HEK293 (cell line): ENCODE measurements around the gene IWS1.

Experiments
- CTCF ChIA-PET: fragments of 350-600 bp; formaldehyde crosslinking; extraction: SDS; loops from one replicate; lab custom pipeline; 2021; ENCODE audit warnings: antibody characterized with exemption; lab: Yijun Ruan, JAX
- POLR2A ChIA-PET: fragments of 300-600 bp; formaldehyde crosslinking; extraction: SDS; loops from one replicate; lab custom pipeline; 2020; ENCODE audit warnings: antibody characterized with exemption, inconsistent platforms; lab: Yijun Ruan, JAX
- H3K27ac ChIP-seq: fragments of 200-500 bp; sonication (Bioruptor generic); 2 replicates; pipeline ENCODE4 v1.5.1; 2014; ENCODE audit warnings: low read depth, low read length, control low read depth, inconsistent platforms; ENCODE audit errors: extremely low read depth
- H3K36me3 ChIP-seq, 2 experiments: fragments of 200-500 bp in 1 of 2; sonication (Bioruptor generic) in 1 of 2; 1 replicate in 1 of 2; 2 replicates in 1 of 2; pipeline ENCODE4 v1.5.1; 2014 to 2017; ENCODE audit warnings: inconsistent platforms in 2 of 2, low read length in 2 of 2; ENCODE audit not compliant: control insufficient read depth in 2 of 2, insufficient read depth in 1 of 2
- H3K4me1 ChIP-seq: fragments of 200-500 bp; sonication (Bioruptor generic); 2 replicates; pipeline ENCODE4 v1.5.1; 2014; ENCODE audit warnings: mild to moderate bottlenecking, low read length, inconsistent platforms; ENCODE audit not compliant: control insufficient read depth, insufficient read depth
- H3K4me3 ChIP-seq: 2 replicates; pipeline ENCODE4 v1.5.1; 2011; ENCODE audit warnings: low read depth, mild to moderate bottlenecking, control low read depth, low read length, moderate library complexity
- H3K9me3 ChIP-seq: fragments of 200-500 bp; sonication (Bioruptor generic); 2 replicates; pipeline ENCODE4 v1.5.1; 2014; ENCODE audit warnings: low read depth, low read length, inconsistent platforms; ENCODE audit not compliant: control insufficient read depth, insufficient read depth
- GFI1B ChIP-seq: fragments of 450-650 bp; formaldehyde crosslinking; IDR thresholded peaks from 2 replicates; pipeline ENCODE4 v1.5.1; 2016; ENCODE audit warnings: missing biosample characterization, missing genetic modification characterization
- KLF10 ChIP-seq: fragments of 450-650 bp; IDR thresholded peaks from 2 replicates; pipeline ENCODE4 v1.5.1; 2018; ENCODE audit warnings: missing biosample characterization, mild to moderate bottlenecking, missing genetic modification characterization
- PRDM4 ChIP-seq: fragments of 450-650 bp; formaldehyde crosslinking; IDR thresholded peaks from 2 replicates; pipeline ENCODE4 v1.5.1; 2017; ENCODE audit warnings: missing biosample characterization, missing genetic modification characterization
- ZBTB8A ChIP-seq: fragments of 450-650 bp; formaldehyde crosslinking; IDR thresholded peaks from 2 replicates; pipeline ENCODE4 v1.5.1; 2016; ENCODE audit warnings: missing biosample characterization, missing genetic modification characterization
- ZFHX2 ChIP-seq: fragments of 450-650 bp; formaldehyde crosslinking; conservative IDR thresholded peaks from 2 replicates; pipeline ENCODE4 v1.5.1; 2016; ENCODE audit warnings: missing biosample characterization, missing genetic modification characterization
- ZNF112 ChIP-seq: fragments of 450-650 bp; formaldehyde crosslinking; IDR thresholded peaks from 2 replicates; pipeline ENCODE4 v1.5.0; 2017; ENCODE audit warnings: missing biosample characterization, missing genetic modification characterization
- ZNF391 ChIP-seq: fragments of 450-650 bp; formaldehyde crosslinking; IDR thresholded peaks from 2 replicates; pipeline ENCODE4 v1.5.1; 2016; ENCODE audit warnings: low read depth, missing biosample characterization, missing genetic modification characterization, borderline replicate concordance
- ZNF501 ChIP-seq: fragments of 450-650 bp; formaldehyde crosslinking; IDR thresholded peaks from 2 replicates; pipeline ENCODE4 v1.5.1; 2016; ENCODE audit warnings: missing biosample characterization, missing genetic modification characterization
- ZNF518A ChIP-seq: fragments of 450-650 bp; formaldehyde crosslinking; conservative IDR thresholded peaks from 2 replicates; pipeline ENCODE4 v1.5.1; 2016; ENCODE audit warnings: low read depth, missing biosample characterization, missing genetic modification characterization
- ZNF792 ChIP-seq: fragments of 450-650 bp; formaldehyde crosslinking; IDR thresholded peaks from 2 replicates; pipeline ENCODE4 v1.5.1; 2016; ENCODE audit warnings: missing biosample characterization, missing genetic modification characterization
- TF ChIP-seq, protein P1 (sequence below): fragments of 450-650 bp; formaldehyde crosslinking; IDR thresholded peaks from 2 replicates; pipeline ENCODE4 v1.5.1; 2016; ENCODE audit warnings: missing biosample characterization, missing genetic modification characterization
- TF ChIP-seq, protein P2 (sequence below): fragments of 450-650 bp; formaldehyde crosslinking; IDR thresholded peaks from 2 replicates; pipeline ENCODE4 v1.5.1; 2016; ENCODE audit warnings: missing biosample characterization, missing genetic modification characterization

Gene IWS1

DNA sequence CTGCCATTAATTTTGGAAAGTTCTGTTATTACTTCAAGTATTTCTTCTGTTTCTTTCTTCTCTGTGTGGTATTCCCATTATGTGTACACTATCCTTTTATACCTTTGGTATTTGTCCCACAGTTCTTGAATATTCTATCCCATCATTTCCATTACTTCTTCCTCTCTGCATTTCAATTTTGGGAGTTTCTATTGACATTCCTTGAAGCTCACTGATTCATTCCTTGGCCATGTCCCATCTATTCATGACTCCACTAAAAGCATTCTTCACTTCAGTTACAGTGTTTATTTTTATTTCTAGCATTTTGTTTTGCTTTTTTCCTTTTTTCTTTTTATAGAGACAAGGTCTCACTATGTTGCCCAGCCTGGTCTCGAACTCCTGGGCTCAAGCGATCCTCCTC, 77.8 kb downstream of the IWS1 start:
- Histone ChIP-seq H3K4me3 (no peak overlapping the region), H3K9me3 (no peaks in the 10 kb centered on the region), H3K4me1 (no peaks in the 10 kb centered on the region), H3K27ac (no peak overlapping the region), H3K36me3 (no peaks in the 10 kb centered on the region)
- ChIA-PET CTCF (no interaction called here), POLR2A (no interaction called here)
- TF ChIP-seq ZNF792 (tag by site-specific recombination): no peak
- TF ChIP-seq PRDM4 (tag by site-specific recombination): no peak
- TF ChIP-seq ZNF501 (tag by site-specific recombination): no peak
- TF ChIP-seq, protein P1, sequence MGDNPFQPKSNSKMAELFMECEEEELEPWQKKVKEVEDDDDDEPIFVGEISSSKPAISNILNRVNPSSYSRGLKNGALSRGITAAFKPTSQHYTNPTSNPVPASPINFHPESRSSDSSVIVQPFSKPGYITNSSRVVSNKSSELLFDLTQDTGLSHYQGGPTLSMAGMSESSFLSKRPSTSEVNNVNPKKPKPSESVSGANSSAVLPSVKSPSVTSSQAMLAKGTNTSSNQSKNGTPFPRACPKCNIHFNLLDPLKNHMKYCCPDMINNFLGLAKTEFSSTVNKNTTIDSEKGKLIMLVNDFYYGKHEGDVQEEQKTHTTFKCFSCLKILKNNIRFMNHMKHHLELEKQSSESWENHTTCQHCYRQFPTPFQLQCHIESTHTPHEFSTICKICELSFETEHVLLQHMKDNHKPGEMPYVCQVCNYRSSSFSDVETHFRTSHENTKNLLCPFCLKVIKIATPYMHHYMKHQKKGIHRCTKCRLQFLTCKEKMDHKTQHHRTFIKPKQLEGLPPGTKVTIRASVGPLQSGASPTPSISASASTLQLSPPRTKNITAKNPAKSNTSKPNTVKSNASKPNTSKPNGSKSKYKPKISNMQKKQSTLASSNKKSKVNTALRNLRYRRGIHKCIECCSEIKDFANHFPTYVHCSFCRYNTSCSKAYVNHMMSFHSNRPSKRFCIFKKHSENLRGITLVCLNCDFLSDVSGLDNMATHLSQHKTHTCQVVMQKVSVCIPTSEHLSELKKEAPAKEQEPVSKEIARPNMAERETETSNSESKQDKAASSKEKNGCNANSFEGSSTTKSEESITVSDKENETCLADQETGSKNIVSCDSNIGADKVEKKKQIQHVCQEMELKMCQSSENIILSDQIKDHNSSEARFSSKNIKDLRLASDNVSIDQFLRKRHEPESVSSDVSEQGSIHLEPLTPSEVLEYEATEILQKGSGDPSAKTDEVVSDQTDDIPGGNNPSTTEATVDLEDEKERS: no peak
- no peak for TF ChIP-seq ZNF518A (tag by site-specific recombination)
- TF ChIP-seq, protein P2, sequence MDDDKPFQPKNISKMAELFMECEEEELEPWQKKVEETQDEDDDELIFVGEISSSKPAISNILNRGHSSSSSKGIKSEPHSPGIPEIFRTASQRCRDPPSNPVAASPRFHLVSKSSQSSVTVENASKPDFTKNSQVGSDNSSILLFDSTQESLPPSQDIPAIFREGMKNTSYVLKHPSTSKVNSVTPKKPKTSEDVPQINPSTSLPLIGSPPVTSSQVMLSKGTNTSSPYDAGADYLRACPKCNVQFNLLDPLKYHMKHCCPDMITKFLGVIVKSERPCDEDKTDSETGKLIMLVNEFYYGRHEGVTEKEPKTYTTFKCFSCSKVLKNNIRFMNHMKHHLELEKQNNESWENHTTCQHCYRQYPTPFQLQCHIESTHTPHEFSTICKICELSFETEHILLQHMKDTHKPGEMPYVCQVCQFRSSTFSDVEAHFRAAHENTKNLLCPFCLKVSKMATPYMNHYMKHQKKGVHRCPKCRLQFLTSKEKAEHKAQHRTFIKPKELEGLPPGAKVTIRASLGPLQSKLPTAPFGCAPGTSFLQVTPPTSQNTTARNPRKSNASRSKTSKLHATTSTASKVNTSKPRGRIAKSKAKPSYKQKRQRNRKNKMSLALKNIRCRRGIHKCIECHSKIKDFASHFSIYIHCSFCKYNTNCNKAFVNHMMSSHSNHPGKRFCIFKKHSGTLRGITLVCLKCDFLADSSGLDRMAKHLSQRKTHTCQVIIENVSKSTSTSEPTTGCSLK (tag by site-specific recombination): no peak
- no peak for TF ChIP-seq KLF10 (tag by site-specific recombination)
- TF ChIP-seq ZBTB8A: no peak
- no peak for TF ChIP-seq ZNF391 (tag by site-specific recombination)
- no peak for TF ChIP-seq GFI1B (tag by site-specific recombination)
- no peak for TF ChIP-seq ZNF112 (tag by site-specific recombination)

- Histone ChIP-seq H3K36me3 (no peaks in the 10 kb centered on the region), H3K9me3 (no peaks in the 10 kb centered on the region), H3K4me1 (no peaks in the 10 kb centered on the region), H3K4me3 (no peak overlapping the region), H3K27ac (no peak overlapping the region)
- TF ChIP-seq ZFHX2: no peak
- POLR2A ChIA-PET: interaction anchor here (0.6 kb wide), 1 partner anchor 33 kb away, joined by 3 read pairs; no protein-coding TSS in a partner anchor
- CTCF ChIA-PET: interaction anchor here (0.7 kb wide), 1 partner anchor 19 kb away, joined by 3 read pairs; no protein-coding TSS in a partner anchor
Observed at GRCh38 chr2:127439343-127439742, 86.9 kb downstream of the IWS1 start.
